ENCODE results near the gene ATP8A2.

GRCh38 chr13:25846222-25846984 is 474.6 kb downstream of the ATP8A2 start:
- TF ChIP-seq CTCF (IDR thresholded peaks at IDR 0.05) (no peak), POLR2A (IDR thresholded peaks at IDR 0.05) (no peak)
